Measurements from ENCODE around the gene MTHFR. TPM values are rescaled to one million over a fixed set of nuclear protein-coding genes. Genes with fewer than 3 reads are reported as not detected.

The MTHFR gene
- total RNA-seq, 1 donor from 2014 or later = 27.2 TPM

DNA sequence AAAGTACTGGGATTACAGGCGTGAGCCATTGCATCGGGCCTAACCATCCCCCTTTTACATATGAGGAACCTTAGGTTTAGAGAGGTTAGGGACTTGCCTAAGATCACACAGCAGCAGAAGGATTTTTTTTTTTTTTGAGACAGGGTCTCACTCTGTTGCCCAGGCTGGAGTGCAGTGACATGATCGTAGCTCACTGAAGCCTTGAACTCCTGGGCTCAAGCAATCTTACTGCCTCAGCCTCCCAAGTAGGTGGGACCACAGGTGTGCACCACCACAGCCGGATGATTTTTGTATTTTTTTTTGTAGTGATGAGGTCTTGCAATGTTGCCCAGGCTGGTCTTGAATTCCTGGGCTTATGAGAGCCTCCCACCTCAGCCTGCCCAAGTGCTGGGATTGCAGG, 46.0 kb downstream of the MTHFR start:
- Mint-ChIP-seq H3K4me3 (ENCODE audit: unreplicated experiment) (no peak overlapping the region), H3K27me3 (ENCODE audit: unreplicated experiment) (peaks cover 24% of the 10 kb centered on the region), H3K27ac (ENCODE audit: unreplicated experiment) (no peak overlapping the region), H3K9me3 (ENCODE audit: unreplicated experiment) (no peaks in the 10 kb centered on the region), H3K4me1 (ENCODE audit: unreplicated experiment) (no peaks in the 10 kb centered on the region), H3K36me3 (ENCODE audit: low read depth, unreplicated experiment) (no peaks in the 10 kb centered on the region)
- no peak for DNase-seq (ENCODE audit: low spot score)
- no peak for TF ChIP-seq CTCF (IDR thresholded peaks at IDR 0.05; ENCODE audit: unreplicated experiment)

DNA sequence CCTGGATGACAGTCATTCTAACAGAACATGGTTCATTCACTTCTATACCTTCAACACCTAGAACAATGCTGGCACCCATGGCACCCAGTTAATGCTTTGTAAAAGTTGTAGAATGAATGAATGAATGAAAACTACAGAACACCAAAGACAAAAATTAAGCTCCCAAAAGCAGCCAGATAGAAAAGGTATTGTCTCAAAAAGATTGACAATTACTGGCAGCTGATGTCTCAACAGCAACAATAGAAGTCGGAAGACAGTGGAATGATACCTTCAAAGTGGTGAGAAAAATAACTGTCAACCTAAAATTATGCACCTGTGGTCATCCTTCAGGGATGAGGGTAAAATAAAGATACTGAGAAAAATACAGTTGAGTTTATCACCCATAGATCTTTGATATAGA, 48.7 kb downstream of the MTHFR start:
- Mint-ChIP-seq H3K4me3 (ENCODE audit: unreplicated experiment) (no peak overlapping the region), H3K27ac (ENCODE audit: unreplicated experiment) (no peak overlapping the region), H3K27me3 (ENCODE audit: unreplicated experiment) (peaks cover 14% of the 10 kb centered on the region), H3K9me3 (ENCODE audit: unreplicated experiment) (no peaks in the 10 kb centered on the region), H3K36me3 (ENCODE audit: low read depth, unreplicated experiment) (no peaks in the 10 kb centered on the region), H3K4me1 (ENCODE audit: unreplicated experiment) (peaks cover 7% of the 10 kb centered on the region)
- no peak for DNase-seq (ENCODE audit: low spot score)
- TF ChIP-seq CTCF (IDR thresholded peaks at IDR 0.05; ENCODE audit: unreplicated experiment) = no peak

DNA sequence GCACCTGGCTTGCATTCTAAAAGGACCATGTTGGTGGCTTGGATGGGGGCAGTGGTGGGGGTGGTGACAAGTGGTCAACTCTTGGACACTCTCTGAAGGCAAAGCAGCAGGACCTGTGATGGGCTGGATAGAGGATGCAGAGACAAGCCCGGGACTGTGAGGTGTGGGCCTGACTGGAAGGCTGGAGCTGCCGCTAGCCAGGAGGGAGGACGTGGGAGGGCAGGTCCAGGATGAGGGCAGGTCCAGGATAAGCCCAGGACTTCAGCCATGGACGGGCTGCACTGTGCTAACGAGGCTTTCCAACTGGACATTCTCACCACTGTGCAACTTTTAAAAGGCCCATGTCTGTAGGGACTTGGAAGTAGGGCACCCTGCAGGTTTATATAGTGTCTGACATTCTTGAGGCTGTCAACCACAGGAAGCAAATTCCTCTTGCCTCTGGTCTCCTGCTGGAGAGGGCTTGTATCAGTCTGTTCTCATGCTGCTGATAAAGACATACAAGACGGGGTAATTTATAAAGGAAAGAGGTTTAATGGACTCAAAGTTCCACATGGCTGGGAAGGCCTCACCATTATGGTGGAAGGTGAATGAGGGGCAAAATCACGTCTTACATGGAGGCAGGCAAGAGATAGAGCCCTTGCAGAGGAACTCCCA, 52.1 kb downstream of the MTHFR start:
- no peak overlapping the region for H3K4me3 Mint-ChIP-seq (ENCODE audit: unreplicated experiment)
- peaks cover 10% of the 10 kb centered on the region for H3K27me3 Mint-ChIP-seq (ENCODE audit: unreplicated experiment)
- H3K36me3 Mint-ChIP-seq (ENCODE audit: low read depth, unreplicated experiment) = no peaks in the 10 kb centered on the region
- H3K27ac Mint-ChIP-seq (ENCODE audit: unreplicated experiment) = peak overlapping the region; percentile 24
- H3K9me3 Mint-ChIP-seq (ENCODE audit: unreplicated experiment) = no peaks in the 10 kb centered on the region
- no peak for TF ChIP-seq CTCF (IDR thresholded peaks at IDR 0.05; ENCODE audit: unreplicated experiment)
- peaks cover 7% of the 10 kb centered on the region for H3K4me1 Mint-ChIP-seq (ENCODE audit: unreplicated experiment)
- no peak for DNase-seq (ENCODE audit: low spot score)

DNA sequence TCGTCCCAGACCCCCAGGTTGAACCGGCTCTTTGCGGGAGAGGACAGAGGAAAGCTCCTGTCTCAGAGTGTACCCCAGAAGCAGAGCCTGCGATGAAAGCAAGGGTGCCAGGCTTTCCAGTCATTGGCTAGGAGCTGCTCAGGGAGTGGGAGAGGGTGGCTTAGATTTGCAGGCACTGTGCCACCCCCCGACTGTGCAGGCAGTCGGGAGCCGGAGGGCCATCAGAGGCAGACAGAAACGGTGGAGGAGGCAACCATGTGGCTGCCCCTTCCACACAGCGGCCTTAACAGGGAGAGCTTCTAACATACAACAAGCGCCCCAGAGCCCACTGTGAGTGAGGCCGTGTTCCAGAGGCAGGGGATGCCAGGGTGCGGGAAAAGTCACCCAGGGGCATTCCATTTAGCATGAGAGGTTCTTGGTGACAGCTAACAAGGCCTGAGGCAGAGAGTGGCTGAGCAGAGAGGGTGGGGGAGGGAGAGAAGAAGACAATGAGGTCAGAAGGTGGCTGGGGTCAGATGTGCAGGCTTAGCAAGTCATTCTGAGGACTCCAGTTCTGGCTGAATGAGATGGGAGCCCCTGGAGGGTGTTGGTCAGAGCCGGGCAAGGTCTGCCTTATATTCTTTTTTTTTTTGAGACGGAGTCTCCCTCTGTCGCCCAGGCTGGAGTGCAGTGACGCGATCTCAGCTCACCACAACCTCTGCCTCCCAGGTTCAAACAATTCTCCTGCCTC, 53.2 kb downstream of the MTHFR start:
- H3K4me1 Mint-ChIP-seq (ENCODE audit: unreplicated experiment) = peaks cover 7% of the 10 kb centered on the region
- no peaks in the 10 kb centered on the region for H3K9me3 Mint-ChIP-seq (ENCODE audit: unreplicated experiment)
- no peak overlapping the region for H3K27ac Mint-ChIP-seq (ENCODE audit: unreplicated experiment)
- DNase-seq (ENCODE audit: low spot score) = no peak
- no peak for TF ChIP-seq CTCF (IDR thresholded peaks at IDR 0.05; ENCODE audit: unreplicated experiment)
- H3K36me3 Mint-ChIP-seq (ENCODE audit: low read depth, unreplicated experiment) = no peaks in the 10 kb centered on the region
- H3K27me3 Mint-ChIP-seq (ENCODE audit: unreplicated experiment) = peaks cover 8% of the 10 kb centered on the region
- no peak overlapping the region for H3K4me3 Mint-ChIP-seq (ENCODE audit: unreplicated experiment)

- TF ChIP-seq CTCF (IDR thresholded peaks at IDR 0.05; ENCODE audit: unreplicated experiment) = no peak
- peaks cover 5% of the 10 kb centered on the region for H3K27me3 Mint-ChIP-seq (ENCODE audit: unreplicated experiment)
- no peak overlapping the region for H3K4me3 Mint-ChIP-seq (ENCODE audit: unreplicated experiment)
- no peak for DNase-seq (ENCODE audit: low spot score)
- no peaks in the 10 kb centered on the region for H3K9me3 Mint-ChIP-seq (ENCODE audit: unreplicated experiment)
- H3K27ac Mint-ChIP-seq (ENCODE audit: unreplicated experiment) = no peak overlapping the region
- H3K4me1 Mint-ChIP-seq (ENCODE audit: unreplicated experiment) = peaks cover 7% of the 10 kb centered on the region
- peaks cover 6% of the 10 kb centered on the region for H3K36me3 Mint-ChIP-seq (ENCODE audit: low read depth, unreplicated experiment)
Measured at GRCh38 chr1:11751087-11751486, 54.7 kb downstream of the MTHFR start.
